GM12891 (cell line): ENCODE measurements around the gene WNT11.

Experiments
- POLR2A ChIP-seq: IDR thresholded peaks from 2 replicates; pipeline ENCODE4 v1.6.1; 2011; ENCODE audit warnings: low read depth, low read length, control low read depth
- POLR2AphosphoS5 ChIP-seq: IDR thresholded peaks from 2 replicates; pipeline ENCODE4 v1.6.1; 2011; ENCODE audit warnings: low read depth, low read length, control low read depth
- POU2F2 ChIP-seq: IDR thresholded peaks from 2 replicates; pipeline ENCODE4 v1.6.1; 2011; ENCODE audit warnings: low read depth, mild to moderate bottlenecking, control low read depth, low read length, moderate library complexity
- SPI1 ChIP-seq: IDR thresholded peaks from 2 replicates; pipeline ENCODE4 v1.6.1; 2011; ENCODE audit warnings: low read depth, low read length, control low read depth
- TAF1 ChIP-seq: IDR thresholded peaks from 2 replicates; pipeline ENCODE4 v1.6.1; 2011; ENCODE audit warnings: low read depth, low read length, control low read depth

- TF ChIP-seq POLR2AphosphoS5 (no peak), TAF1 (no peak), POLR2A (no peak), SPI1 (no peak), POU2F2 (no peak)
Observed at GRCh38 chr11:76209973-76210930, 4.0 kb upstream of the WNT11 start.
